NCI-H128 (cell line): ENCODE measurements around the gene MERTK.
"Not testable (repeated sequence)": the region's sequence is repeated elsewhere in the genome, so short reads cannot be mapped to it uniquely, and the experiment has no call there.

ENCODE experiments used
- DNase-seq: peaks from one replicate; lab custom pipeline; 2025; ENCODE audit not compliant: unreplicated experiment; lab: John Stamatoyannopoulos, UW

The MERTK gene

DNA sequence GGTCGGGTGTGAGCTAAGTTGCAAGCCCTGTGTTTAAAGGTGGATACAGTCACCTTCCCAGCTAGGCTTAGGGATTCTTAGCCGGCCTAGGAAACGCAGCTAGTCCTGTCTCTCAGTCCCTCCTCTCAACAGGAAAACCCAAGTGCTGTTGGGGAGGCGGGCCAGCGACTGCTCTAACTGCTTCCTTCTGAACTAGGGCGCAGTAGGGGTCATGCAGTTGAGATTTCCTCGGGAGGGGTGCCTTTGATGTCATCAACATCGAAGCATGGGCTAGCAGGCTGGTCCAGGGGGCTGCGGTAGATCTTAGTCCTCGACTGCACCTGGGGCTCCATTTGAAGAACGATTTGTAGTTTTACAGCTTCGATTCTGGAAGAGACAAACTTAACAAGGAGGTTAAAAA, 141.1 kb downstream of the MERTK start:
- not testable (repeated sequence) for DNase-seq

DNA sequence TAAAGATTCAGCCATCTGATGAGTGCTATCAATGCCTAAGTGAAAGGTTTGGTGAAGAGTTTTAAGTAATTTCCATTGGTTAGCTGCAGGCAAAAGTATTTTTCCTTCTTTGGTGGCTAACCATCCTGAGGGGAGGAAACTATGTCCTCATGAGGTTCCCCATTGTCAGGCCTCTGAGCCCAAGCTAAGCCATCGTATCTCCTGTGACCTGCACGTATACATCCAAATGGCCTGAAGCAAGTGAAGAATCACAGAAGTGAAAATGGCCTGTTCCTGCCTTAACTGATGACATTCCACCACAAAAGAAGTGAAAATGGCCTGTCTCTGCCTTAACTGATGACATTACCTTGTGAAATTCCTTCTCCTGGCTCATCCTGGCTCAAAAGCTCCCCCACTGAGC, 141.7 kb downstream of the MERTK start:
- DNase-seq: not testable (repeated sequence)

DNA sequence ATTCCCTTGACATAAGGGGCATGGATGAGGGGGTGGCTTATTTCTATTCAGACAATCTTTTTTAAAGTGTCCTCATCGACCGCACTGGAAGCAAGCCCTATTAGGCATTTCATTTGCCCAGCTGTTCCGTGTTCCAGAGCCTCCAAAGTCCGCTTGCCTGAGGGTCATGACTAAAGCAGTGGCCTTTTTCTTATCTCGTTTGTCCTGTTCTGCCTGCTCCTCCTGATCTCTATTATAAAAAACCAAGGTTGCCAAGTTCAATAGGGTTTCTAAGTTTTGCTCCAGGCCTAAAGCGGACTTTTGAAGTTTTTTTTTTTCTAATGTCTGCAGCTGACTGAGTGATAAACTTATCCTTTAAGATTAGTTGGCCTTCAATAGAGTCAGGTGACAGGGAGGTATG, 143.1 kb downstream of the MERTK start:
- DNase-seq: not testable (repeated sequence)

- no peak for DNase-seq
Measured at GRCh38 chr2:112045446-112046014, 147.1 kb downstream of the MERTK start.

DNA sequence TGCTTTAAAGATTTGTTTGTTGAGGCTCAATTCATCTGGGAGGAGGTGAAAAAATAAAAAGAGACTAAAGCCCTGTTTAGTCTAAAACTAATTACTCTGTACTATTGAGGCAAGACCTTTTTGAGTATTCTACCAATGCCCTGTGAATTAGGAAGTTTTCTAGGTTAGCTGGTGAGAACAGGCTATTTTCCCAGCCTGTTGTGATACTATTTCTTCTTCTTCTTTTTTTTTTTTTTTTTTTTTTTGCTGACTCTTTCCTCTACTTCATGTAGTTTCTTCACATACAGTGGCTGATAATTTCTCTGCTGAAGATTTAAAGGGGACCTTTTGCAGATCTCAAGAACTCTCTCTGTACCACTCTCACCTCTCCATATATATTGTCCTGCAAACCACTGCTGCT, 147.8 kb downstream of the MERTK start:
- DNase-seq: no peak

GRCh38 chr2:112047537-112048235, 149.3 kb downstream of the MERTK start:
- DNase-seq: no peak

DNA sequence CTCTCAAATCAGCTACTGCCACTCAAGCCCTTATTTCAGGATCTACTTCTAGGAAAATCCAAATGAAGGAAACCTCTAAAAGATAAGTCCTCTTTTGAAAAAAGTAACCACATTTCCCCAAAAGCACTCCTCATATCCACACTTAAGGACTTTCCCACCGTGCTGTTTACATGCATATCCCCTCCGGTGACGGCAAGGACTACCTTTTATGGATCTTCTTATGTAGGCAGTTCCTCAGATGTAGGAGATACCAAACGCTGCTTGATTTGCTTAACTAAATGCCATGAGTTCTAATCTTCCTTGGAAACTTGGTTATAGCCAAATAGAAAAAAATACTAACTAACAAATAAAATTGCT, 149.8 kb downstream of the MERTK start:
- DNase-seq: no peak

- DNase-seq: peak; percentile 53
Measured at GRCh38 chr2:112048887-112049286, 150.5 kb downstream of the MERTK start.

- no peak for DNase-seq
Measured at GRCh38 chr2:112050316-112050715, 151.9 kb downstream of the MERTK start.

GRCh38 chr2:112053917-112054846, 155.8 kb downstream of the MERTK start:
- DNase-seq: peak; percentile 92

- peak; percentile 88 for DNase-seq
Measured at GRCh38 chr2:112054847-112055729, 156.7 kb downstream of the MERTK start, which contains the start of gene TMEM87B. Gene TMEM87B, plus strand, starts transcription at chr2:112055269. Its CDS starts 323 bp downstream, at chr2:112055592.

DNA sequence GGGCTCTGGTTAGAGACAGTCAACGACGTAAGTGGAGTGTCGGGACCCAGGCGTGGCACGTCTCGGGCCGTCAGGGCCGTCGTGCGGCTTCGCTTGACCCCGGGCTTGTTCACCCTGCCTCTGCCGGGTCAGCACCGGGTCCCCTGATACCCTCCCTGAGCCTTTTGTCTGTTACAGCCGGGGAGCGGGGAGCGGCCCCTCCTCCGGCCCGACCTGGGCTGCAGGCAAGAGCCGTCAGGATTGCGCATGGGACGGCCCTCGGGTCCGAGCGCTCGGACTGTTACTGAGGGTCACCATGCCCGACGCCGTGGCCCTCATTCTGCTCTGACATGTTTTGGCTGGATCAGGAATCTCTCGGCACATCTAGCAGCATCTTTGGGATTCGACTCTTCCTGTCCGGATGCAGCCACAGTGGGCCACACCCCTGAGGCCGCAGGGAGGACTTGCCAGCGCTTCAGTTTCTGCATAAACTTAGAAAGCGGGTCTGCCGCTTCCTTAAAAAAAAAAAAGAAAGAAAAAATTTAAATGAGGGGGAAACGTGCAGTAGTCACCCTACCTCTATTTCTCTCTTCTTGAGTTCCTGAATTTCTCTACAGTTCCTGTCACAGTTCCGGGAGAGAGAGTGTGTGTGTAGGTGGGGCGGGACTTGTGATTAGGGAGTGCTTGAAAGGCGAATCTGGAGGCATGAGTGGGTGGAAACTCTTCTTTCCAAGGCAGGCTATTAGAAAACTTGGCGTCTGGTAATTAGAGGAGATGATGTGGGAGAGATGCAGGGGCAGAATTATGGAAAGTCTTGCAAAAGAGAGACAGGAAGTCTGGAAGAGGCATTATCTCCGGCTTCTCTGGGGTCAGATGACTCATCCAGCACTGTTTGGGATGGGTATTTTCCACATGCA, 157.6 kb downstream of the MERTK start:
- DNase-seq: peak; percentile 37

- no peak for DNase-seq
Measured at GRCh38 chr2:112056626-112056987, 158.2 kb downstream of the MERTK start.

GRCh38 chr2:112059671-112060070, 161.3 kb downstream of the MERTK start:
- no peak for DNase-seq

GRCh38 chr2:112061299-112061698, 162.9 kb downstream of the MERTK start:
- DNase-seq: no peak

DNA sequence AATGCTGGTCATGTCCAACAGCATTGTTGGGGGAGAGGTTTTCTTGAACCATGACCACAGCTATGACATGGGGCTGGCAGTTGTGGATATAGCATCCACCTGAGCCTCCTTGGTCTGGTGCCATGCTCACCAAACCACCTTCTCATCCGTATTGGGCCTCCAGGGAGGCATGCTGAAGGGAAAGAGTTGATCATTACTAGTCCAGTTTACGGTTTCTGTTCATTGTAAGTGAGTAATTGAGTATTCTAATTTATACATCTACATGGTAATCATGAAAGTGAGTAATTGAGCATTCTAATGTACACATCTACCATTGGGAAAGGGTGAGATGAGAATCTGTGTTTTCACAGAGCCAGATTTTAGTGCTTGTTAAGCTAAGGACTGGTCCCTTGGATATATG, 163.4 kb downstream of the MERTK start:
- DNase-seq: no peak

DNA sequence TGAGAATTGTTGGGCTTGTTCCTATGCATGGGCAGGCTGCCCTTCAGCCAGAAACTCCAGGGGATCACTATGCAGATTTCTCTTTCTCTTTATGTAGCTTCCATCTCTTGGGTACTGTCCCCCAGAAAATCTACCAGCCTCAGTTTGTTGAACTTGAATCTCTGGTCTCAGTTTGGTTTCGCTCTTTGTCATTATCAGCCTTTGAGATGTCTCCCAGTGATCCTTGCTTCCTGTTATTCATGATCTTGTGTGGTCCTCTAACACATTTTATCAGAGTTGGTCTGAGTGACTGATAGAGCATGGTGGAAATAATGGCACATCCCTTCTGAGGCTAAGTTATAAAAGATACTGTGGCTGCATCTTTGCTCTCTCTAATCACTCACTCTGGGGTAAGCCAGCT, 164.5 kb downstream of the MERTK start:
- DNase-seq: no peak

- DNase-seq: no peak
Measured at GRCh38 chr2:112065486-112065885, 167.1 kb downstream of the MERTK start.

DNA sequence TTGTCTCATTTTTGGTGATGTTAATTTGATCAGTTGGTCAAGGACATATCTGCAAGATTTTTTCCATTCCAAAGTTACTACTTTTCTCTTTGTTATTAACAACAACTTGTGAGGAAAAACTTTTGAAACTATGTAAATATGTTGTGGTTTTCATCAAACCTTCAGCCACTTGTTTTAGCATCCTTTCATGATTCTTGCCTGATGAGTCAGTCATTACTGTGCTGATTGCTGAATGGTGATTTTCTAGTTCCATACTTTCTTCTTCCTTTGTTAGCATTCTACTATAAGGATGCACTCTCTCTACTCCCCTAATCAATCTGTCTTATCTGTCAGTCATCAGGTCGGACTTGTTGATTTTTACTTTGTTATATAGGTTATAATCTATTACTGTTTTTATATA, 167.6 kb downstream of the MERTK start:
- DNase-seq: no peak

GRCh38 chr2:112069794-112070193, 171.4 kb downstream of the MERTK start:
- not testable (repeated sequence) for DNase-seq
